Measurements from ENCODE around the gene PHF21A.
"Not testable (repeated sequence)": the region's sequence is repeated elsewhere in the genome, so short reads cannot be mapped to it uniquely, and the experiment has no call there.

Gene PHF21A

GRCh38 chr11:46121724-46122477, 647 bp upstream of the PHF21A start:
- no peak for TF ChIP-seq CTCF (IDR thresholded peaks at IDR 0.05; ENCODE audit: low read depth, low read length)
- peak overlapping the region; percentile 69 for H3K4me3 ChIP-seq (ENCODE audit: low read depth, low read length)

GRCh38 chr11:46120346-46121300, 631 bp downstream of the PHF21A start:
- H3K4me3 ChIP-seq (ENCODE audit: low read depth, low read length): peak overlapping the region; percentile 82
- no peak for TF ChIP-seq CTCF (IDR thresholded peaks at IDR 0.05; ENCODE audit: low read depth, low read length)

- peak overlapping the region; percentile 82 for H3K4me3 ChIP-seq (ENCODE audit: low read depth, low read length)
- no peak for TF ChIP-seq CTCF (IDR thresholded peaks at IDR 0.05; ENCODE audit: low read depth, low read length)
These were observed 1.7 kb downstream of the PHF21A start for GRCh38 chr11:46119352-46120216.

GRCh38 chr11:46118702-46119351, 2.4 kb downstream of the PHF21A start:
- H3K4me3 ChIP-seq (ENCODE audit: low read depth, low read length): peak overlapping the region; percentile 82
- TF ChIP-seq CTCF (IDR thresholded peaks at IDR 0.05; ENCODE audit: low read depth, low read length): no peak

GRCh38 chr11:46117842-46118241, 3.4 kb downstream of the PHF21A start:
- TF ChIP-seq CTCF (IDR thresholded peaks at IDR 0.05; ENCODE audit: low read depth, low read length): no peak
- H3K4me3 ChIP-seq (ENCODE audit: low read depth, low read length): no peak overlapping the region

GRCh38 chr11:46116712-46117037, 4.6 kb downstream of the PHF21A start:
- H3K4me3 ChIP-seq (ENCODE audit: low read depth, low read length): not testable (repeated sequence)

Data from WI38 (cell line).